ENCODE measurements around the gene MMP14. TPM values are rescaled to one million over a fixed set of nuclear protein-coding genes. Genes with fewer than 3 reads are reported as not detected.
"Not testable (repeated sequence)": the region's sequence is repeated elsewhere in the genome, so short reads cannot be mapped to it uniquely, and the experiment has no call there.

MMP14 gene
- total RNA-seq, 1 donor from 2014 or later: 74.8 TPM

DNA sequence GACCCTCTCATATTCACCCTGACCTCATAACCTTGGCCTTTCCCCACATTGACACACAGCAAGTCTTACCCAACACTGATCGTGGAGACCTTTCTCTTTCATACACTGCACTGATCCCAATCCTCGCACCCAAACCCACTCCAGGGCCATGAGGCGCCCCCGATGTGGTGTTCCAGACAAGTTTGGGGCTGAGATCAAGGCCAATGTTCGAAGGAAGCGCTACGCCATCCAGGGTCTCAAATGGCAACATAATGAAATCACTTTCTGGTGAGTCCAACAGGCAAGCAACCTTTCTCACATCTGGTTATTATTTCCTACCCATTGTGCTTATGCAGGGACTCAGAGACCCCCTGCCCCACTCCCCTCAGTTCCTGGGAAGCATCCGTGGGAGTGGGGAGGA is 5.4 kb downstream of the MMP14 start:
- no peak for DNase-seq (ENCODE audit: low read depth in 2 of 2)

DNA sequence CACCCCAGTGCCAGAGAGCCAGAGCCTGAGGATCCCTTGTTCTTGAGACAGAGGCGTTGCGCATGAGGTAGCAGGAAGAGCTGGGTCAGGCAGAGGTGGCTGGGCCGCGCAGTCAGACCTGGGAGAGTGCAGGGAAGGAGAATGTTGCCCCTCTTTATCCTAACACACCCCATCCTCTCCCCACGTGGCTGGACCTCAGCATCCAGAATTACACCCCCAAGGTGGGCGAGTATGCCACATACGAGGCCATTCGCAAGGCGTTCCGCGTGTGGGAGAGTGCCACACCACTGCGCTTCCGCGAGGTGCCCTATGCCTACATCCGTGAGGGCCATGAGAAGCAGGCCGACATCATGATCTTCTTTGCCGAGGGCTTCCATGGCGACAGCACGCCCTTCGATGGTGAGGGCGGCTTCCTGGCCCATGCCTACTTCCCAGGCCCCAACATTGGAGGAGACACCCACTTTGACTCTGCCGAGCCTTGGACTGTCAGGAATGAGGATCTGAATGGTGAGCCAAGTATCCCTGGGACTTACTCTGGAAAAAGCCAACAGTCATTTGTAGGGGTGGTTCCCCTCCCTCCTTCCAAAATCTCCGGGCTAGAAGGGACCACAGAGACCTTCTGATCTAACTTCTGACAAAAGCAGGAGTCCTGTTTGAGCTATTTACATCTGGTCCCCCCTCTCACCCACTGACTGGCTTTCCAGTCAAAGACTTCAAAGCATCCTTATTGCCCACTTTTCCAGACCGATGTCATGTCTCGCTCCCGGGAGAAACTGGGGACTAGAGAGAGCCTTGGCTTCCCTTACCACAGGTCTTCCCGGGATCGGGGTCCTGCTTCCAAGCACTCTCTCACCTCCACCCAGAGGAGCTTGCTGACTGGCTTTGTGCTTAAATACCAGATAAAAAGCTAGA is 6.1 kb downstream of the MMP14 start:
- no peak for DNase-seq (ENCODE audit: low read depth in 2 of 2)

DNA sequence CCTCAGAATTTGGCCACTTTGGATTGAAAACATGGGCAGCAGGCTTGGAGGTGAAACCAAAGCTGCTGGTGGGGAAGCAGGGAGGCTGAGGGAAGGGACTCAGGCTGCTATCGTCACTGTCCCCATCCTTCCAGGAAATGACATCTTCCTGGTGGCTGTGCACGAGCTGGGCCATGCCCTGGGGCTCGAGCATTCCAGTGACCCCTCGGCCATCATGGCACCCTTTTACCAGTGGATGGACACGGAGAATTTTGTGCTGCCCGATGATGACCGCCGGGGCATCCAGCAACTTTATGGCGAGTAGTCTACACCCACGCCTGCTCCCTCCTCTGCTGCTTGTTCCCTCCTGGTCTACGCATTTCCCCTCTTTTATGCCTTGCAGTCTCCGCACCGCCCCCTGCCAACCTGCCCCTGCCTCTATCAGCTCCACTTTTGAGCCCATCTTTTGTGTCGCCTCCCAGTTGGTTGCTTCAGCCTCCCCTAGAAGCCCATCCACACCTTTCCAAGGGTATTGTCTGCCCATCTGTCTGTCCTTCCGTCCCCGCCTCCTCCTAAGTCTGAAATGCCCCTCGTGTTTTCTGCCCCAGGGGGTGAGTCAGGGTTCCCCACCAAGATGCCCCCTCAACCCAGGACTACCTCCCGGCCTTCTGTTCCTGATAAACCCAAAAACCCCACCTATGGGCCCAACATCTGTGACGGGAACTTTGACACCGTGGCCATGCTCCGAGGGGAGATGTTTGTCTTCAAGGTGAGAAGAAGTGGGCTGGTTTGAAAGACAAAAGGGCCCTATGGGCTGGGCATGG is 6.9 kb downstream of the MMP14 start:
- DNase-seq (ENCODE audit: low read depth in 2 of 2): no peak

DNA sequence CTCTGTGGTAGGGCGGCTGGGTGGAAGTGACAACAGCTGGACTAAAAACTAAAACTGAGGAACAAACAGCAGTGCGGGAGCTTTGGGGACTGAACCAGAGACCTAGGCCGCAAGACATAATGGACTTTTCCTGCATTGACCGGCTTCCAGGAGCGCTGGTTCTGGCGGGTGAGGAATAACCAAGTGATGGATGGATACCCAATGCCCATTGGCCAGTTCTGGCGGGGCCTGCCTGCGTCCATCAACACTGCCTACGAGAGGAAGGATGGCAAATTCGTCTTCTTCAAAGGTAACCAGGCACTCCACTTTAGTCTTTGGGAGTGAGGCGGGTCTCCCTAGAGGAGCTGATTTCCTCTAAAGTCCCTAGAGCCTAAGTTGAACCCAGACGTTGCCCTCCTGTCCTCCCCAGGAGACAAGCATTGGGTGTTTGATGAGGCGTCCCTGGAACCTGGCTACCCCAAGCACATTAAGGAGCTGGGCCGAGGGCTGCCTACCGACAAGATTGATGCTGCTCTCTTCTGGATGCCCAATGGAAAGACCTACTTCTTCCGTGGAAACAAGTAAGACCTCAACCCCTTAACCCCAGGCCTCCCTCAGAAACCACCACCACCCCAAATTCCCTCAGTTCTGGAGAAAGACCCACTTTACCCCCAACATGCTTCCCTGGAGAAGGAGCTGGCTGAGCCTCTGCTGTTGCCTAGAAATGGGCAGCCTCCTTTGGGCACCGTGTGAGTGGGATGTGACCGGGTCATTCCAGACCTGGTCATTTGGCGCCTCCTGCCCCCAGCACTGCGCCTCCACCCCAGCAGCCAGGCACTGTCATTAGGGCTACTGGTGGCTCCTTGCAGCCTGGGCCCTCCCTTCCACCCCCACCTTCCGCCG is 8.1 kb downstream of the MMP14 start:
- DNase-seq (ENCODE audit: low read depth in 2 of 2): no peak

DNA sequence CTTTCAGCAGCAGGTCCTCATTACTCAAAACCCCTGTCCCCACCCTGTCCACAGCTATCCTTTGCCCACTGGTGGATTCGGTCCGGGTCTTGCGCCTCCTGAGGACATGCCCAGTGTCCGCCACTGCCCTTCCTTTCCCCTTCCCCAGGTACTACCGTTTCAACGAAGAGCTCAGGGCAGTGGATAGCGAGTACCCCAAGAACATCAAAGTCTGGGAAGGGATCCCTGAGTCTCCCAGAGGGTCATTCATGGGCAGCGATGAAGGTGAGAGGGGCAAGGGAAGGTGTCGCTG is 8.7 kb downstream of the MMP14 start:
- no peak for DNase-seq (ENCODE audit: low read depth in 2 of 2)

DNA sequence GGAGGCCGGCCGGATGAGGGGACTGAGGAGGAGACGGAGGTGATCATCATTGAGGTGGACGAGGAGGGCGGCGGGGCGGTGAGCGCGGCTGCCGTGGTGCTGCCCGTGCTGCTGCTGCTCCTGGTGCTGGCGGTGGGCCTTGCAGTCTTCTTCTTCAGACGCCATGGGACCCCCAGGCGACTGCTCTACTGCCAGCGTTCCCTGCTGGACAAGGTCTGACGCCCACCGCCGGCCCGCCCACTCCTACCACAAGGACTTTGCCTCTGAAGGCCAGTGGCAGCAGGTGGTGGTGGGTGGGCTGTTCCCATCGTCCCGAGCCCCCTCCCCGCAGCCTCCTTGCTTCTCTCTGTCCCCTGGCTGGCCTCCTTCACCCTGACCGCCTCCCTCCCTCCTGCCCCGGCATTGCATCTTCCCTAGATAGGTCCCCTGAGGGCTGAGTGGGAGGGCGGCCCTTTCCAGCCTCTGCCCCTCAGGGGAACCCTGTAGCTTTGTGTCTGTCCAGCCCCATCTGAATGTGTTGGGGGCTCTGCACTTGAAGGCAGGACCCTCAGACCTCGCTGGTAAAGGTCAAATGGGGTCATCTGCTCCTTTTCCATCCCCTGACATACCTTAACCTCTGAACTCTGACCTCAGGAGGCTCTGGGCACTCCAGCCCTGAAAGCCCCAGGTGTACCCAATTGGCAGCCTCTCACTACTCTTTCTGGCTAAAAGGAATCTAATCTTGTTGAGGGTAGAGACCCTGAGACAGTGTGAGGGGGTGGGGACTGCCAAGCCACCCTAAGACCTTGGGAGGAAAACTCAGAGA is 9.6 kb downstream of the MMP14 start:
- DNase-seq (ENCODE audit: low read depth in 2 of 2): no peak

DNA sequence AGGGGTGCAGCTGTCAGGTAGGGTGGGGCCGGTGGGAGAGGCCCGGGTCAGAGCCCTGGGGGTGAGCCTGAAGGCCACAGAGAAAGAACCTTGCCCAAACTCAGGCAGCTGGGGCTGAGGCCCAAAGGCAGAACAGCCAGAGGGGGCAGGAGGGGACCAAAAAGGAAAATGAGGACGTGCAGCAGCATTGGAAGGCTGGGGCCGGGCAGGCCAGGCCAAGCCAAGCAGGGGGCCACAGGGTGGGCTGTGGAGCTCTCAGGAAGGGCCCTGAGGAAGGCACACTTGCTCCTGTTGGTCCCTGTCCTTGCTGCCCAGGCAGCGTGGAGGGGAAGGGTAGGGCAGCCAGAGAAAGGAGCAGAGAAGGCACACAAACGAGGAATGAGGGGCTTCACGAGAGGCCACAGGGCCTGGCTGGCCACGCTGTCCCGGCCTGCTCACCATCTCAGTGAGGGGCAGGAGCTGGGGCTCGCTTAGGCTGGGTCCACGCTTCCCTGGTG is 10.5 kb downstream of the MMP14 start:
- DNase-seq (ENCODE audit: low read depth in 2 of 2): no peak

DNA sequence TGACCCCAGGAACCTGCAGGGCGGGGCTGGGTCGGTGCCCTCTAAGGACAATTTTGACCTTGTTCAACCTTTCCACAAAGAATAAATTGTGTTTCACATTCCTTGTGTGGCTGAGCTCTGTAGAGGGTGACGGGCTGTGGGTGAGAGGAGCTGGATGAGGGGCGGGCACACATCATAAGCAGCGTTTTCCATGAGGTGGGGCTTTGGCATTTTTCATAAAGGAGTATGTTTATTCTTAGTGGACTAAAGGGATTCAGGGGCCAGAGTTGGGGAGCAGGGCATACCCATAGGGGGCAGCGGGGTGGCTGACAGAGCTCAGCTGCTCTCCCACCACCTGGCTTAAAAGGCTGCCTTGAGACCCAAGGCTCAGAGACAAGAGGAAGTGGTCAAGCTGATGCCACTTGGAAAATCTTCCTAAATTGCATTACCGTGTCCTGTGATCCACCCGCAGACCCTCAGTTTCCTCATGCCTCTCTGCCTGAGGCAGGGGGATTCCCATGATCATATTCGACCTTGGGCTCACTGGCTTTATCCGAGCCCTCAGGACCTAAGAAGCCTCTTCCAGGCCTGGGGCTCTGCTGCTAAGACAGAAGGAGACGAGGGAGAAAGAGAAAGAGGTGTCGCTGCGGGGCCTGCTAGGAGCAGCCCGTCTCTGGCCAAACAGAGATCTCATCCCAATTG is 11.4 kb downstream of the MMP14 start:
- peak in 1 of 2 donors; percentile 26 for DNase-seq (ENCODE audit: low read depth in 2 of 2)

DNA sequence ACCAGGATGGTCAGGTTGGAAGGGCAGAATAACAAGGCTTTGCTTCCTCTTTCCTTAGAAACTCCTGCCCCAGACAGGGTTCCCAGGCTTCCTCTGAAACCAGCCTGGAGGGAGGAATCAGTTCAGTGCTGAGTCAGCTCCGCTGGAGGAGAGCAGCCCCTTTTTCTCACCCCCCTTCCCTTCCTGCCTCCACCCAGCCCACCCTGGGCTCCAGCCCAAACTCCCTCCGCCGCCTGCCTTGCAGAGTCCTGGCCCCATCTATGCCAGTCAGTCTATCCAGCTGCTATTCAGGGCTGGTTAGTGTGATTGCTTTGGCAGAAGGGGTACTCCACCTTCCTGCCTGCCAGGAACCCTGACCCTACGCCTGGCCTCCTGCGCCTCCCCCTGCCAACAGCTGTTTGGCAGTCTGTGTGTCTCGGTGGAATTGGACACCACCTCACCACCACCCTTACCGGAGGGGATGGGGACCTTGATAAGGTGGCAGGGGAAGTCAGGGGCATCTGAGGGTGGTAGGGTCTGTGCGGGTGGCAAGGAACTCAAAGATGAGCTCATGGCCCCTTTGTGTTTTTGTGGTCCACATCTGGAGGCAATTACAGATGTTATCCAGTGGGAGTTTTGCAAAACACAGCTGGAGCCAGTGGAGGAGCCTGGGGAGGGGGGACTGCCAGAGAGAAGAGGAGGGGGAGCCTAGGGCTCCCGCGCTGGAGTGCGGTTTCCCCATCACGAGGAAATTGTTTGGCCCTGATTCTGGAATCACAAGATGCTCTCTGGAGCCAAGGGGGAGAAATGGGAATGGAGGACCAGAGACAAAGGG is 12.2 kb downstream of the MMP14 start:
- DNase-seq (ENCODE audit: low read depth in 2 of 2): peak in 1 of 2 donors; percentile 75

DNA sequence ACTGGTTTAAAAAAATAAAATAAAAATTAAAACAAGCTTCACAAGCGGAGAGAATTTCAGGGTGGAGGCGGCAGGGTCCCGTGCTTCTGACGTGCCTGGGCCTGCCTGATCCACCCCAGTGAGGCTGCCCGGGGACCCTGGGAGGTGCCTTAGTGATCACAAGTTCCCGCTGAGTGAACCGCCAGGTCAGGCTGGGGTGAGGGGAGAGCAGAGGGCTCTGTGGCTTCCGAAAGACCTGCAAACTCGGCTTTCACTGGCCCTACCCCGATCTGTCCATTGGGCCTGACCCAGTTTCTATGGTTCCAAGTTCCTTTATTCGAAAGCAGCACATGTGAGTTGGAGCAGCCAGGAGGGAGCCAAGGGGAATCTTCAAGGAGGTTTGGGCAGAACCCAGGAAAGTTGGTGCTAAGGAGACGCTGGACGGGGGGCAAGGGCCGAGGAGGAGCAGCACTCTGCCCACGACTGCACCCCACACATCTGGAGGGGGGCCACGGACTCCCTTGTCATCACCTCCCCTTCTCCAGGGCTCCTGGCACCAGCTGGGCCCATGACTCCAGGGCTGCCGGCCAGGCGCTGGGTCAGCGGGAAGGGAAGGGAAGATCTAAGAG is 12.9 kb downstream of the MMP14 start:
- DNase-seq (ENCODE audit: low read depth in 2 of 2): no peak

DNA sequence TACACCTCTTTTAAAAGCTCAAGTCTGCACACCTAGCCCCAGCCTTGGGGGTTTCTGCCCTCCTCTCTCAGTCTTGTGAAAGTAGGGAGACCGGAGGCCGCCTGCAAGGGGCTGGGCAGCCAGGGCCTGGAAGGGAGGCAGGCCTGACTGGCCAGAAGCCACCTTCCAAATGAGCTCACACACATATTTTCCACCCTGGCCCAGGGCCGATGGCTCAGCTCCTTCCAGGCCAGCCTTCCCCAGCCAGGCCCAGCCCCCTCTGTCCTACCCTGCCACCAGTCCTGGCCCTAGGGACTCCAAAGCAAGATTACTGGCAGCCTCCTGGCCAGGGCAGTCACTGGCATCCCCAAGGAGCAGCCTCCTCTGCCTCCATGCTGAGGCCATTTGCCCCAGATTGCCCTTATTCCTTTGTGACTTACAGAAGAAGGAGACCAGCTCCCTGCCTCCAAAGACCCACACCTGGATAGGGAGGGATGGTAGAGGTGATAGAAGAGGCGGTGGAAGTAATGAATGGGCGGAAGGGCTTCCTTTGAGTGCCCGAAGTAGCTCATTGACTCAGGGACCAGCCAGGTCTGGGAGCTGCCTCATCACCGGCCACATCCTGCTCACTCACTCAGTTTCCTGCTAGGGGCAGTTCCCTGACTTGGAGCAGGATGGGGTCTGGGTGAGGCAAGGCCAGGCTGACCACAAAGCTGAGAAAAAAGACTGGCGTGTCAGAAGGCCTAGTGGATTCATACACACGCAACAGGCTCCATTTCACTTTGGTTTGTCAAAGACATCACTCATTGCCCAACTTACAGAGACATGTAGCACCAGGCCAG is 14.8 kb downstream of the MMP14 start:
- peak; percentile 80 to 94 for DNase-seq (ENCODE audit: low read depth in 2 of 2)

DNA sequence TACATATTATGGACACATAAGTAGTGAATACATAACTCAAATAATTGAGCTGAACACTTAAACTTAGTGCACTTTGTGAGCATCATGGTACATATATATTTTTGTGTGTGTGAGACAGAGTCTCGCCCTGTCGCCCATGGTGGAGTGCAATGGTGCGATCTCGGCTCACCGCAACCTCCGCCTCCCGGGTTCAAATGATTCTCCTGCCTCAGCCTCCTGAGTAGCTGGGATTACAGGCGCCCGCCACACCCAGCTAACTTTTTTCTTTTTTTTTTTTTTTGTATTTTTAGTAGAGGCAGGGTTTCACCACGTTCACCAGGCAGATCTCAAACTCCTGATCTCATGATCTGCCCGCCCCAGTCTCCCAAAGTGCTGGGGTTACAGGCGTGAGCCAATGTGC is 15.8 kb downstream of the MMP14 start:
- not testable (repeated sequence) for DNase-seq (ENCODE audit: low read depth in 2 of 2)

DNA sequence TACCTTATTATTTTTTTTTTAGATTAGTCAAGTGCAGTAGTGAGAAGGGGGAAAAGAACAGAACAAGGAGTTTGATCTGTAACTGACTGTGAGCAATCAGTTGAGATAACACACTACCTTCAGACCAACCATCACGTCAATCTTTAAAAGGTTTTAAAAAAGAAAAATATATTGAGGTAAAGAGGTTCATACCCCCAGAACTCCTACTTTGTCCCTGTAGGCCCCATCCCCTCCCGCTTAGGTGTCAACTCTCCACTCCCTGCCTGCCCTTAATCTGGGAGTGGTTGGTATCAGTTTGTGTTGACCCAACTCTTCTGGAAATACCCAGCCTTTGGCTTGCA is 16.2 kb downstream of the MMP14 start:
- DNase-seq (ENCODE audit: low read depth in 2 of 2): no peak

DNA sequence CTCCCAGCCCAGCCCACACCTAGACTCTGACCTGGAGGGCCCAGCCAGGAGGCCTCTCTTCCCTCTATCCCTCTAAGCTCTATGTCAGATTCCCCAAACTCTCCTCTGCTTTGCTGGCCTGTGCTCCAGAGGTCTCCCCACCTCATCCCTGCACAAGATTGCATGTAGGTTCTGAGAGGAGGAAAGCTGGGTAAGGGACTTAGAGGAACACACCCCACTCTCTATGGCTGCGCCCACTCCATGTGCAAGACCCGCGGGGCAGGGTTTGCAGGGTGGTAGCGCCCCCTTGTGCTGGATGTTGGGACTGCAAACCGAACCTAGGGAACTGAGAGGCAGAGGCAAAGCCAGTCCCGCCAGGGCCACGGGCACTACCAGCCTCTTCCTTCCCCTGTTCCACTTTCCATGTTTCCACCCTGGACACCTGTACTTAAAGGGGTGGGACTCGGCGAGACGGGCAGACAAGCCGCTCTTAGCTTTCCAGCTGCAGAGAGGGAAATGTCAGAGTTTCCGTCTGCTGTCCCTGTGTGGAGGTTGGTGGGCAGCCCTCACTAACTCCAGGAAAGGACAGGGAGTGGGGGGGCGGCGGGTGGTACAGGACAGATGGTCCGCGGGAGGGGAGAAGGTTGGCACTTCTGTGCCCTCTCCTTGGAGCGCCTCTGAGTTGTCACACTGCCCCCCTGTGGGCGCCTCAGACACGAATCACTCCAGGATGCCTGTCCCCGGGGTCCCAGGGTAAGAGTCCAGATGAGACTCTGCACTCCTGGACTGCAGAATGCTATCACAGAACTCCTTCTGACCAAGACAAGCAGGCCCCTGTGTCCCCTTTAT is 16.8 kb downstream of the MMP14 start:
- peak; percentile 57 to 84 for DNase-seq (ENCODE audit: low read depth in 2 of 2)

DNA sequence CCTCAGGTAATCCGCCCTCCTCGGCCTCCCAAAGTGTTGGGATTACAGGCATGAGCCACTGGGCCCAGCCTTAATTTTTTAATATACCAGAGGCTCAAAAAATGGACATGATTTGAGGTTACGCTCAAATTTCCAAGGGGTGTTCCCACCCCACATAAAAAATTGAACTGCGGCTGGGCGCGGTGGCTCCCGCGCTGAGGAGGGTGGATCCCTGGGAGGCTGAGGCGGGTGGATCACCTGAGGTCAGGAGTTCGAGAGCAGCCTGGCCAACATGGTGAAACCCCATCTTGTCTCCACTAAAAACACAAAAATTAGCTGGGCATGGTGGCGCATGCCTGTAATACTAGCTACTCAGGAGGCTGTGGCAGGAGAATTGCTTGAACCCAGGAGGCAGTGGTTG is 17.9 kb downstream of the MMP14 start:
- not testable (repeated sequence) for DNase-seq (ENCODE audit: low read depth in 2 of 2)

DNA sequence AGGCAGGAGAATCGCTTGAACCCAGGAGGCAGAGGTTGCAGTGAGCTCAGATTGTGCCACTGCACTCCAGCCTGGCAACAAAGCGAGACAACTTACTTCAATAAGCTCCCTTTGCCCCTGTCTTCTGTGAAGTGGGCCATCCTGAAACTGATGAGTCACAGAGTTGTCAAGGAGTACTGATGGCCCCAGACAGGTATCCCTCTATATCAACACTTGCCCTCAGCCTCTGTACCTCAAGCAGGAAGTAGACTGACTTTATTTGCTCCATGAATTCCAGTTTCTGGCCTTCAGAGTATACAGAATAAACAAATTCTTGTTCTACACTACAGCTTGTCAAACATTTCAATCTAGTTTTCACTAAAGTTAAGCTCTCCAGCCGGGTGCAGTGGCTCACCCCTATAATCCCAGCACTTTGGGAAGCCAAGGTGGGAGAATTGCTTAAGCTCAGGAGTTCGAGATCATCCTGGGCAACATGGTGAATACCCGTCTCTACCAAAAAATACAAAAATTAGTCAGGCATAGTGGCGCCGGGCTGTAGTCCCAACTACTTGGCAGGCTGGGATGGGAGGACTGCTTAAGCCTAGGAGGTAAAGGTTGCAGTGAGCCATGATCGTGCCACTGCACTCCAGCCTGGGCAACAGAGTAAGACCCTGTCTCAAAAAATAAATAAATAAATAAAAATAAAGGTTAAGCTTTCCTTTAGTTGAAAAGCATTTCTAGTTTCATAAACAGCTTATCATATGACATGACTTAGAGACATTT is 18.8 kb downstream of the MMP14 start:
- DNase-seq (ENCODE audit: low read depth in 2 of 2): no peak

DNA sequence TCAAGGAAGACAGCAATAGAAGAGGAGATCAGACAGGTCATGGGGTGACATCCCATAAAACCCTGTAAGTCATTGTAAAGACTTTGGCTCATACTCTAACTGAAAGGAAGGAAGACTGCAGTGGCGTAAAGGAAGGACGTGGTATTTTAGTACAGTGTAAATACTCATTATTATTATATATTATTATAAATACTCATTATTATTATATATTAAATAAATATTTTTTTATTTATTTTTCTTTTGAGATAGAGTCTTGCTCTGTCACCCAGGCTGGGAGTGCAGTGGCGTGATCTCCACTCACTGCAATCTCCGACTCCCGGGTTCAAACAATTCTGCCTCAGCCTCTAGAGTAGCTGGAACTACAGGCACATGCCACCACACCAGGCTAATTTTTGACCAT is 20.0 kb downstream of the MMP14 start:
- no peak for DNase-seq (ENCODE audit: low read depth in 2 of 2)
